Left forelimb (tissue), 1 donor: Measurements from ENCODE around the gene SERAC1.
"Not testable (repeated sequence)": the region's sequence is repeated elsewhere in the genome, so short reads cannot be mapped to it uniquely, and the experiment has no call there.

Source experiments
- DNase-seq: peaks from one replicate; pipeline ENCODE4 v3.0.0-alpha.2; 2018; ENCODE audit warnings: low spot score

The SERAC1 gene

DNA sequence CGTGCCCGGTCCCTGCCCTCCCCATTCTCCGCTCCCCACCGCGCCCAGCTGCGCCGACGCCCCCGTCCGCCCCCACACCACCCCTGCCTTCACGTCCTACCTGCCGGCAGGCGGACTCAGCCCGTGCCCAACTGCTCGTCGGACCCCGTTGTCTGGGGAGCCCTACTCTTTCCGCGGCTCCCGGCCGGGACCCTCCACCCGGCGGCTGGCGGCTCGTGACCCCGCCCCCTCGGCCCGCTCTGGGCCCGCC lies at the start of gene SERAC1:
SERAC1 (minus strand) TSS at position 223 of the 250 bp plus-strand sequence. CDS start 9,899 bp downstream, outside the sequence.
- DNase-seq = no peak

DNA sequence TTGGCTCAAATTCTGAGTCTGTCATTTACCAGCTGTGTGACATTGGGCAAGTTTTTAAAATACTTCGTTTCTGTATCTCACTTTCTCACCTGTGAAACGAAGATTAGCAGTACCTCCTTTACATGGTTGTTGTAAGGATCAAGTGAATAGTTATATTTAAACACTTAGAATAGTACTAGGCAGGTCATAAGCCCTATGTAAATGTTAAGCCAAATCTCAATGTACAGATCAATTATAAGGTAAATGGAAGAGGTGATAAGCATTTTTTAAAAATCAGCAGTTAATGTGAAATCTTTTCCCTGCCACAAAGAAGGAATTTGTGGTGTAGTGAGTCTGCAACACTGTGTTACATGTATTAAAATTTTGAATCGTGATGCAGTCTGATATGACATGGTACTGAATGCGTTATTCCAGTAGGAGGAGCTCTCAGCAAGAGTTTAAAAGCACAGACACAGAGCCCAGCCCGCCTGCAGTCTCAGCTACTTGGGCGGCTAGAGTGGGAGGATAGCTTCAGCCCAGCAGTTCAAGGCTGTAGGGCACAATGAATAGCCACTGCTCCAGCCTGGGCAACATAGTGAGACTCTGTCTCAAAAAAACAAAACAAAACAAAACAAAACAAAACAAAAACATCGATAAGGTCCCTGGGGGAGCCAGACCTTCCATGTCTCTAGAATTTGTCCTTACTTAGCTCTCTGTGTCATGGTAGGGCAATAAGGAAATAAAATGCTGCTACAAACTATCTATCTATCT lies 46.0 kb upstream of the SERAC1 start:
- no peak for DNase-seq

DNA sequence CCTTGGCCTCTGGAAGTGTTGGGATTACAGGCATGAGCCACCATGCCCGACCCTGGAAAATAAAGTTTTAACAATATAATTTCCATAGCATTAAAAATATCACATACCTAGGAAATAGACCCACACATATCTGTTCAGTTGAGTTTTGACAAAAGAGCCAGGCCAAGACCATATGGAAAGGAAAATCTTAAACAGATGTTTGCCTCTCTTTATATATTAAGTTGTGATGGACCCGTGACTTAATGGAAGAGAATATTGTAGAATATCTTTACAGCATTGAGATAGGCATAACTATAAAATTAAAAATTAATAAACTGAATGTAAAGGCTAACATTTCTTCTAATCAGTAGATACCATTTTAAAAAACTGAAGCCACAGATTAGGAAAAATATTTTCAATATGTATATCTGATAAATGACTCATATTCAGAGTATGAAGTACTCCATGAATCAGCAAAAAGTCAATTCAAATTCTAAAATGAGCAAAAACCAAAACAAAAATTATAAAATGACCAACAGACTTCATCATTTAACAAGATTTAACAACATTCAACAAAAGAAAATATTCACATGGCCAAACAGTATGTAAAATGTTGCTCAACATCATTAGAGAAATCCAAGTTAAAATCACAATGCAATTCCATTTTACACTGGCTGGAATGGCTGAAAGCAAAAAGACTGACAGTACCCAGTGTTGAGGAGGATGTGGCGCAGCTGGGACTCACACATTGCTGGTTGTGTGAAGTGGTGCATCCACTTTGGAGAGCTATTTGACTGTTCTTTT lies 43.4 kb upstream of the SERAC1 start:
- no peak for DNase-seq

DNA sequence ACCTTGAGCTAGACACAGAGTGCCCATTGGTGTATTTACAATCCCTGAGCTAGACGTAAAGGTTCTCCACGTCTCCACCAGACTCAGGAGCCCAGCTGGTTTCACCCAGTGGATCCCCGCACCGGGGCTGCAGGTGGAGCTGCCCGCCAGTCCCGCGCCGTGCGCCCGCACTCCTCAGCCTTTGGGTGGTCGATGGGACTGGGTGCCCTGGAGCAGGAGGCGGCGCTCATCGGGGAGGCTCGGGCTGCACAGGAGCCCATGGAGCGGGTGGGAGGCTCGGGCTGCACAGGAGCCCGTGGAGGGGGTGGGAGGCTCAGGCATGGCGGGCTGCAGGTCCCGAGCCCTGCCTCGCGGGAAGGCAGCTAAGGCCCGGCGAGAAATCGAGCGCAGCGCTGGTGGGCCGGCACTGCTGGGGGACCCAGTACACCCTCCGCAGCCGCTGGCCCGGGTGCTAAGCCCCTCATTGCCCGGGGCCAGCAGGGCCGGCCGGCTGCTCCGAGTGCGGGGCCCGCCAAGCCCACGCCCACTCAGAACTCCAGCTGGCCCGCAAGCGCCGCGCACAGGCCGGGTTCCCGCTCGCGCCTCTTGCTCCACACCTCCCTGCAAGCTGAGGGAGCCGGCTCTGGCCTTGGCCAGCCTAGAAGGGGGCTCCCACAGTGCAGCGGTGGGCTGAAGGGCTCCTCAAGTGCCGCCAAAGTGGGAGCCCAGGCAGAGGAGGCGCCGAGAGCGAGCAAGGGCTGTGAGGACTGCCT lies 41.7 kb upstream of the SERAC1 start:
- not testable (repeated sequence) for DNase-seq

DNA sequence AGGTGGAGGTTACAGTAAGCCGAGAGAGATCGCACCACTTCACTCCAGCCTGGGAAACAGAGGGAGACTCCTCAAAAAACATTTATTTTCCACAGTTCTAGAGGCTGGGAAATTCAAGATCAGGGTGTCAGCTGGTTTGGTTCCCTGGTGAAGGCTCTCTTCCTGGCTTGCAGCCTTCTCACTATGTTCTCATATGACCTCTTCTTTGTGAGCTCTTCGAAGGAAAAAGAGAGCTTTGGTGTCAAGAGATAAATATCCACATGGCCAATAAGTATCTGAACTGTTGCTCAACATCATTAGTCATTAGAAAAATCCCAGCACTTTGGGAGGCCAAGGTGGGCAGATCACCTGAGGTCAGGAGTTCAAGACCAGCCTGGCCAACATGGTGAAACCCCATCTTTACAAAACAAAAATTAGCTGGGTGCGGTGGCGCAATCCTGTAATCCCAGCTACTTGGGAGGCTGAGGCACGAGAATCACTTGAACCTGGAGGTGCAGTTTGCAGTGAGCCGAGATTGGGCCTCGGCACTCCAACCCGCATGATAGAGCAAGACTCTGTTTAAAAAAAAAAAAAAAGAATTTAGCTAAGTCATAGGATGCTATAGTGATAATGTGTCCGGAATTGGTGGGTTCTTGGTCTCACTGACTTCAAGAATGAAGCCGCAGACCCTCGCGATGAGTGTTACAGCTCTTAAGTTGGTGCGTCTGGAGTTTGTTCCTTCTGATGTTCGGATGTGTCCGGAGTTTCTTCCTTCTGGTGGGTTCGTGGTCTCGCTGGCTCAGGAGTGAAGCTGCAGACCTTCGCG lies 40.4 kb upstream of the SERAC1 start:
- not testable (repeated sequence) for DNase-seq

DNA sequence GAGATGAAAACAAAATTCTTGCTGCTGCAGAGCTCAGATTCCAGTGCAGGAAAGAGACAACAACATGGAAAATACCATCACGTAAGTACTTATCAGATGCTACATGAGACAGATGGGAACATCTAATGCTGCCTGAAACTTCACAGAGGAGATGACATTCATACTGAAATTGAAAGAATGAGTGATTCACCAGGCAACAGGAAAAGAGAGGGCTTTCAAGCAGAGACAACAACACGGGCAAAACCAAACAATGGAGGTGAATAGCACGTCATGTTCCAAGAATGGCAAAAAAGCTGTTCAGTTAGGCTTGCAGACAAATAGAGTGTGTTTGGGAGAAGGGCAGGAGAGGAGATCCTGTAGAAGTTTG lies 39.3 kb upstream of the SERAC1 start:
- DNase-seq = no peak

DNA sequence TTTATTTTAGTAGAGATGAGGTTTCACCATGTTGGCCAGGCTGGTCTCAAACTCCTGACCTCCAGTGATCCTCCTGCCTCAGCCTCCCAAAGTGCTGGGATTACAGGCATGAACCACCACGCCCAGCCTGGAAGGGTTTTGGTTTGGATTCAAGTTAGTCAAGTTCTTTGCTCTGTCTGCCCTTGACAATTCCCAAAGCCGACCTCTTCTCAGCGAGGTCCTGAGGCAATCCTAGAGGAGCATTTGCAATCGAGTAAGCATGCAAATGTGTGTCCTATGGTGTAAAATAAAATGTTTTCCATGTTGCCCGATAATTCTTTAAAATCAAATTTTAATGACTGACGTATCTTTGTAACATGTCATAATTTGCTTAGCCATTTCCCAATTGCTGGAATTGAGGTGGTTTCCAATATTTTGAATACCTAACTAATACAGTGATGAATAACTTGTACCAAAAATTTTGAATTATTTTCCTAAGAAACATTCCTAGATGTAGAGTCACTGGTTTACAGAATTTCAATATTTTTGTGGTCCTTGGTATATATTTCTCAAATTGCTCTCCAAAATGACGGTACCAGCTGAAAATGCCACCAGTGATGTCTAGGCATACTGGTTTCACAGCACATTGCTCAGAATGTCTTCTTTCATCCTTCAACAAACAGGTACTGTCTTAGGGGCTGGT lies 38.8 kb upstream of the SERAC1 start:
- no peak for DNase-seq

DNA sequence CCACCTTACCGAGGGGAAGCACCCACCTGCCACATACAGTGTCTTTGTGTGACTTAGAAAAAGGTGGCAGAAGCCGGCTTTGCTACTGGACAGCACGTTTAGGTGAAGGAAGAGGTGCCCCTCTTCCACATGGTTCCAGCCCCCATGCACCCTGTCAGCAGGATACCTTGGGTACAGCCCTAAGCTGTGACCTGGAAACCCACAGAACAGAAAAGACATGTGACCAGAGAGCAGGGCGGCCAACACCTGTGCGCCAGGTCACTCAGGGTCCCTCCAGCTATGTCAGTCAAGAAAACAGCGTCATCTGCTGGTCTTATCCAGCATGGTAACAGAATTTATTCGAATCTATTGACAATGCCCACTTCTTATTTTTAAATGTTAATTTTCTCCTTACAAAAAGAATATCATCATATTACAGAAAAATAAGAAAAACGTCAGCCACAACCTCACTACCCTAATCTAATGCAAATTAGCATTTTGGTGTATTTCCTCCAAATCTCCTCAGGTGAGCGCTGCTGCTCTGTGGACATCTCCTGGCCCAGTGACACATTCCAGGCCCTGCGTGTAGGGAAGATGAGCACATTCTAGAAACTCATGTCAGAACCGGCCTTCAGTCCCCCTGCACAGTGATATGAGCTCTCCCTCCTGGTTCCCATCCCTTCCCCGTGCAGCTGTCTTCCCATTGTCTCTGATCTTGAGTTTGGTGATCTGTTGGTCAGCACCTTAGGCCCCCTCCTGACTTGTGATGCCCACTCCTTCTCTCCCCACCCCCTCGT lies 37.3 kb upstream of the SERAC1 start:
- DNase-seq = no peak

DNA sequence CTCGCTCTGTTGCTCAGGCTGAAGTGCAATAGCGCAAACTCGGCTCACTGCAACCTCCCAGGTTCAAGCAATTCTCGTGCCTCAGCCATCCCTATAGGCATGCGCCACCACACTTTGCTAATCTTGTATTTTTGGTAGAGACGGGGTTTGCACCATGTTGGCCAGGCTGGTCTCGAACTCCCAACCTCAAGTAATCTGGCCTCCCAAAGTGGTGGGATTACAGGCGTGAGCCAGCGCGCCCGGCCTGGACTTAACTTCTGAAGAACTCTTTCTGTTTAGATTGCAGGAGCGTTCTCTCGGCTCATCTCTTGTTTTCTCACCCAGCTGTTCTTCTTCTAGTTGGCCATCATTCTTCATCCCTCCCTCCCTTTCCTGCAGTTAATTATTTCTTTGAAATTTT lies 30.4 kb upstream of the SERAC1 start:
- no peak for DNase-seq

DNA sequence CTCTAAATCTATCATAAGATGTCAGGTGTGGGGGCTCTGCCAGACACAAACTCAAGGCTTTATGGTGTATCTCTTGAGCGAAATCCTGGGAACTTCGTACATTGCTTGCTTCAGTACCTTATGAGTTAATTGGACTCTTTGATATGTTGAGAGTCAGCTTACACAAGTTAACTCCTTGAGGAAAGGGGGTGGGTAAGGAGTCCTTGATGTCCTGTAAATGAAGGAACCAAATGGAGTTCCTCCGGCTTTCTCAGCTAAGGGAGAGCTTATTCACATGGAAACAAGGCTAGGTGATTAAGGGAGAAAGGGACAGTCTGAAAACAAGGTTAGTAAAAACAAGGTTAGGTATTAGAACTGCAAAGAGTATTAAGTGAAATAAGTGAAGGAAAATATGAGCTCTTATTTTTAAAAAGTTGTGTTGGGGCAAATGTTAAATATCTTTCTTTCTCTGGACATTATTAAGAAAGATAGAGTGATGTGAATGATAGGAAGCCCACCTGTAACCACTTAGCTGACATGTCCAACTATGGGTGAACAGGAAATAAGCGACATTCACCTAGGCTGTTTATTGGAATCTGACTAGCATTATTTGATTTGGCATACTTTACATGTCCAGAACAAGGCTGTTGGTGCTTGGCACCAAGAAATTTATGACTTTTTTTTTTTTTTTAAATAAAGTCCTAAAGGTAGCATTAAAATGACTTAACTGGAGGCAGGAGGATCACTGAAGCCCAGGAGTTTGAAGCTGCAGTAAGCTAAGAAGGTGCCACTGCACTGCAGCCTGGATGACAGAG lies 26.6 kb upstream of the SERAC1 start:
- DNase-seq = no peak

DNA sequence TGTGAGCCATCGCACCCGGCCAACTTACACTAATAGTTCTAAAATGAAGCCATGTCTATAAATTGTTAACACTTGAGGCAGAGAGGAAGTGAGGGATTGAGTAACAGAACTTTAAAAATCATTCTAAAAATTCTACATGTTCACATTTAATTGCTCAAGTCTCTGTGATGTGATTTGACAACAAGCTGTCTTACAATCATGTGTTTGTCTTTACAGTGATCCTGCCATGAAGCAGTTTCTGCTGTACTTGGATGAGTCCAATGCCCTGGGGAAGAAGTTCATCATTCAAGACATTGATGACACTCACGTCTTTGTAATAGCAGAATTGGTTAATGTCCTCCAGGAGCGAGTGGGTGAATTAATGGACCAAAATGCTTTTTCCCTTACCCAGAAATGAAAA lies 23.7 kb upstream of the SERAC1 start:
- no peak for DNase-seq

DNA sequence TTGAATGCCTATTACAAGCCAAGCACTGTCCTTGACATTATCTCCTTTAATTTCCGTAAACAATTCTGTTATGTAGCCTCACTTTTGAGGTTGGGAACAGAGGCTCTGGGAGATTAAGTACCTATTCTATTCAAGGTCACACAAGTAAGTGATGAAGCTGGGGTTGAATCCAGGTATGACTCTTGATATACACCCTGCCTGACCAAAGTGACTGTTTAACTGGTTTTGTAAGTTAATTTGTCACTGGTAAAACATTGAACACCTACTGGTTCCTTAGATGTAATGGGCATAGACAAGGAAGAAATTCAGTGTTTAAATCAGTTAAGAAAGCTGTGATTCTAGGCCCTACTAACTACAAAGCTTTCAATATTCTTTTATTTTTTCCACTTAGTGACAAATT lies 23.0 kb upstream of the SERAC1 start:
- no peak for DNase-seq

DNA sequence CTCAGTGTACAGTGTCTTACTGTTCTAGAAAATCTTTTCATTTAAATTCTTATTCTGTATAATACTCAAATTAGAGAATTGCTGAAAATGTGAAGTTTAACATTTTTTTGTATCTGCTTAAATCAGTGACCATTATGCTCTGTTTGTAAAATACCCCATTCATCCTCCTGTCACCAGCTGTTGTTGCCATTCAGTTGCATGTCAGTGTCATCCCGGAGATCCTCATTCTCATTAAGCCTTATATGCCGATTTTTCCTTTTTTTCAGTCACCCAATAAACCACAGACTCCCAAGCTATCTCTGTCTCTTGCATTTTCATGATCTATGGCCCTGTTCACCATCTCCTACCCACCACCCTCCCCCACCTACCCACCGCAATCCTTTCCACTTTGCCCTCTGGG lies 20.5 kb upstream of the SERAC1 start:
- DNase-seq = no peak

DNA sequence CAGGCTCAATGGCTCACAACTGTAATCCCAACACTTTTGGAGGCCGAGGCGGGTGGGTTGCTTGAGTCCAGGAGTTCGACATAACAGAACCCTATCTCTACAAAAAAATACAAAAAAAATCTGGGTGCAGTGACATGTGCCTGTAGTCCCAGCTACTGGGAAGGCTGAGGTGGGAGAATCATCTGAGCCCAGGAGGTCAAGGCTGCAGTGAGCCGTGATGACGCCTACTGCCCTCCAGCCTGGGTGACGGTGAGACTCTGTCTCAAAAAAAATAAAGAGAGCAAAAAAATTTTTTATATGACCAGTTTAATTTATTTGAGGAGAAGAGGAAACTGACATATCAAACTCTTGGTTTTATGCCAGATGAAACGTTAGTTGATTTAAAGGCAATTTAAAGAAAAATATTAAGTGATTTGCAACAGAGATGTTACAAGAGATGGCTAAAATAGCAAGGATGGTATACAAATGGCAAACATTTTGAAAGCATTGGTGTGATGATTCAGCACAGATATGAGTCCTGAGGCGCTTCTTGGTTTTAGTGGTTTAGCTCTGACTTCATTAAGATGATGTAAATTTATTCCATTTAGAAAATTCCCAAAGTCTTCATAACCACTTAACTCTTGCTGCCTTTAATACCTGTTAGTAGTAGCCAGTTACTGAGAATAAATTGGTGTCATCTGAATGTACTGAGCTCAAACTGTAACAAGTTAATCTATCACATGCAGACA lies 17.8 kb upstream of the SERAC1 start:
- DNase-seq = no peak

DNA sequence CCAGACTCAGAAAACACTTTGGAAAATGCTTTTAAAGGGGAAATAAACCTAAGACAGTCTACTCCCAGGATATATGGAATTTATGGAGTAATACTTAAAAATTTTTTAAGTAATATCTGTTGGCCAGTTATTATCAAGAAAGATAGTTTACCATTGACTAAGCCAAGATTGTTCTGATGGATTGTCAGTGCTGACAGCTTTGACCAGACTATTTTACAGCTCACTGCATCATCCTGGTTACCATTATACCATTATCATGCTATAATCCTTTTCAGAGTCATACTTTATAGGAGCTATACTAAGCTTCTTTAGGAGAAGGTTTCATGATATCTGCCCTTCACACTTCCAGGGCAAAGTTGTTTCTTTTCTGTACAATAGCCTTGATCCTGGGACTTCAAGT lies 16.5 kb upstream of the SERAC1 start:
- DNase-seq = no peak

DNA sequence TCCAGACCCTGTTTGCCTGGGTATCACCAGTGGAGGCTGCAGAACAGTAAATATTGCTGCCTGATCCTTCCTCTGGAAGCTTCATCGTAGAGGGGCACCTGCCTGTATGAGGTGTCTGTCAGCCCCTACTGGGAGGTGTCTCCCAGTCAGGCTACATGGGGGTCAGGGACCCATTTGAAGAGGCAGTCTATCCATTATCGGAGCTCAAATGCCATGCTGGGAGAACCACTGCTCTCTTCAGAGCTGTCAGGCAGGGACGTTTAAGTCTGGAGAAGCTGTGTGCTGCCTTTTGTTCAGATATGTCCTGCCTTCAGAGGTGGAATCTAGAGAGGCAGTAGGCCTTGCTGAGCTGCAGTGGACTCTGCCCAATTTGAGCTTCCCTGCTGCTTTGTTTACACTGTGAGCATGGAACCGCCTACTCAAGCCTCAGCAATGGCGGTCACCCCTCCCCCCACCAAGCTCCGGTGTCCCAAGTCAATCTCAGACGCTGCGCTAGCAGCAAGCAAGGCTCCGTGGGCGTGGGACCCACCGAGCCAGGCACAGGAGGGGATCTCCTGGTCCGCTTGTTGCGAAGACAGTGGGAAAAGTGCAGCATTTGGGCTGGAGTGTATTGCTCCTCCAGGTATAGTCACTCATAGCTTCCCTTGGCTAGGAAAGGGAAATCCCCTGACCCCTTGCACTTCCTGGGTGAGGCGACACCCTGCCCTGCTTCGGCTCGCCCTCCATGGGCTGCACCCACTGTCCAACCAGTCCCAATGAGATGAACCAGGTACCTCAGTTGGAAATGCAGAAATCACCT lies 15.3 kb upstream of the SERAC1 start:
- DNase-seq = not testable (repeated sequence)

DNA sequence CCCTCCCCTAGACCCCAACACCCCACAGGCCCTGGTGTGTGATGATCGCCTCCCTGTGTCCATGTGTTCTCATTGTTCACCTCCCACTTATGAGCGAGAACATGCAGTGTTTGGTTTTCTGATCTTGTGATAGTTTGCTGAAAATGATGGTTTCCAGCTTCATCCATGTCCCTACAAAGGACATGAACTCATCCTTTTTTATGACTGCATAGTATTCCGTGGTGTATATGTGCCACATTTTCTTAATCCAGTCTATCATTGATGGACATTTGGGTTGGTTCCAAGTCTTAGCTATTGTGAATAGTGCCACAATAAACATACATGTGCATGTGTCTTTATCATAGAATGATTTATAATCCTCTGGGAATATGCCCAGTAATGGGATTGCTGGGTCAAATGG lies 9.7 kb upstream of the SERAC1 start:
- not testable (repeated sequence) for DNase-seq

DNA sequence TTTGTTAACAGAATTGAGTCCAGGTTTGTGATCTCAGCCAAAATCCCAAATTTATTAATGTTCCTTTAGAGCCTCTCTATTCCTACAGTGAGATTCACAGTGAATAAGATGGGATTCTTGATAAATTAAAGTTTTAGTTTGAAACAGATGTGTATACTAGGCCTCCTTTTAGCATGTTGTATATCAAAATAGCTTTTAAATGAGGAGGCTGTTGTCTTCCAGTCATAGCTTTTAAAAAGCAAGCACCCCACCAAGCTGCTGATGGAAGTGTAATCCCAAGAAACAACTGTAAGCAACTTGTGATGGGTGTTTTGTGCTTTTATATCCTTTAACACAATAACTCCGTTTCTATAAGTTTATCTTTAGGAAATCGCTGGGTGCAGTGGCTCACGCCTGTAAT lies 7.0 kb upstream of the SERAC1 start:
- DNase-seq = no peak

DNA sequence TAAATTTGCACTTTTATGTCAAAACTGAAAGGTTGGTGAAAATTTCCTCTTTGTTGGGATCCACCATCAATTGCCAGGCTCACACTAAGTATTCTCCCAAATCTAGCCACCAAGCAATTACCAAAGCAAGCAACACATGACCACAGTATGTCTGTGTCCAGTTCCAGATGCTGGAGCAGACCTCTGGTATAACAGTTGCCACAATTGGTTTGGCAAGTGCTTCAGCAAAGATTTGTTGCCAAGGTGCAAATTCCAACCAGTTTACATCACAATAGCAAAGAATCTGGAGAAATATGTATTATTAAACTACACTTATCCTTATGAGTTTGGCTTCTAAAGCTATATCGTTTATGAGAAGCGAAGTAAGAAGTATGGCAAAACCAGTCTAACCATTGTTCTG lies 6.5 kb upstream of the SERAC1 start:
- no peak for DNase-seq
